ENCODE results near the gene IFNL2.
"Not testable (repeated sequence)": the region's sequence is repeated elsewhere in the genome, so short reads cannot be mapped to it uniquely, and the experiment has no call there.

The IFNL2 gene

DNA sequence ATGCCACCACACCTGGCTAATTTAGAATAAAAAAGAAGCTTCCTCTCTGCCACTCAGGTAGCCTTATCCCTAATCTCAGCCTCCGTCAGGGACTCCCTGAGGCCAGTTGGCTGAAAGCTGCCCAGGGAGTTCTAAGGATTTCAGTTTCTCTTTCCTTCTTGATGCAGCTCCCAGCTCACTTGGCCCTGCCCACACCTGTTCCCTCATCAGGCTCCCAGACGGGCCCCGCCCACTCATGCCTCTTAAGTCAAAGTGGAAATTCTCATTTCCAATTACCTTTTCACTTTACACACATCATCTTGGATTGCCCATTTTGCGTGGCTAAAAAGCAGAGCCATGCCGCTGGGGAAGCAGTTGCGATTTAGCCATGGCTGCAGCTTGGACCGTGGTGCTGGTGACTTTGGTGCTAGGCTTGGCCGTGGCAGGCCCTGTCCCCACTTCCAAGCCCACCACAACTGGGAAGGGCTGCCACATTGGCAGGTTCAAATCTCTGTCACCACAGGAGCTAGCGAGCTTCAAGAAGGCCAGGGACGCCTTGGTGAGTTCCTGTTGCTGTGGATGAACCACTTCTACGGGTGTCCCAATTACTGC lies 28.0 kb downstream of the IFNL2 start, which contains the start of gene IFNL1:
Gene IFNL1 (plus strand): TSS at position 353 of the 591 bp plus-strand sequence. CDS start 15 bp downstream, at position 368.
- no peak within 1 kb of the TSS for H3K4me3 ChIP-seq (ENCODE audit: low read depth, low read length)

DNA sequence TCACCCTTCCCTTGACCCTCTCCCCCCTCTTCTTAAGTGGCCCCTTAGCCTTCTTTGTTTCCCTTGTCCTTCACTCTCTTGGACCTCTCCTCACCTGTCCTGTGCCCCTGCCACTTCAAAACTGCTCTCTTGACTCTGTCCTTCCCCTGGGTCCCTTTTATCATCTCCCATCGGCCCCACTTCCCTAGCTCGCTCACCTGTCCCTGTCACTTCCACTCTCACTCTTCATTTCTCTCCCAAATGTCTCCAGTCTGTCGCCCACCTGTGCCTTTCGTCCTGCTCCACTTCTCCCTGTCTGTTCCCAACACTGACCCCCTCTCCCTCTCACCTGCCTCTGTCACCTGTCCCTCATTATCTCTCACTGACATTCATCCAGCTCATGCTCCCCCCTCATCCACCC lies 28.7 kb downstream of the IFNL2 start:
- H3K4me3 ChIP-seq (ENCODE audit: low read depth, low read length): no peak overlapping the region

DNA sequence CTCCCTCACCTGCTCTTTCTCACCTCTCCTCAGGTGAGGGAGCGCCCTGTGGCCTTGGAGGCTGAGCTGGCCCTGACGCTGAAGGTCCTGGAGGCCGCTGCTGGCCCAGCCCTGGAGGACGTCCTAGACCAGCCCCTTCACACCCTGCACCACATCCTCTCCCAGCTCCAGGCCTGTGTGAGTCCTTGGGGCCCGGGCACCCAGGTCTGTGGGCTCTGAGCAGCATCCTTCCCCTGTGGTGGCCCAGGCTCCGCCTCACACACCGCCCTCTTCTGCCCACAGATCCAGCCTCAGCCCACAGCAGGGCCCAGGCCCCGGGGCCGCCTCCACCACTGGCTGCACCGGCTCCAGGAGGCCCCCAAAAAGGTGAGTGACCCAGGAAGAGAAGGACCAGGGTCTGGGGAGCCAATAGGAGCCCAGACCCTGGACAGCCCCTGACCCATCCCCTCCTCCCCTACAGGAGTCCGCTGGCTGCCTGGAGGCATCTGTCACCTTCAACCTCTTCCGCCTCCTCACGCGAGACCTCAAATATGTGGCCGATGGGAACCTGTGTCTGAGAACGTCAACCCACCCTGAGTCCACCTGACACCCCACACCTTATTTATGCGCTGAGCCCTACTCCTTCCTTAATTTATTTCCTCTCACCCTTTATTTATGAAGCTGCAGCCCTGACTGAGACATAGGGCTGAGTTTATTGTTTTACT lies 29.9 kb downstream of the IFNL2 start:
- no peak overlapping the region for H3K4me3 ChIP-seq (ENCODE audit: low read depth, low read length)

DNA sequence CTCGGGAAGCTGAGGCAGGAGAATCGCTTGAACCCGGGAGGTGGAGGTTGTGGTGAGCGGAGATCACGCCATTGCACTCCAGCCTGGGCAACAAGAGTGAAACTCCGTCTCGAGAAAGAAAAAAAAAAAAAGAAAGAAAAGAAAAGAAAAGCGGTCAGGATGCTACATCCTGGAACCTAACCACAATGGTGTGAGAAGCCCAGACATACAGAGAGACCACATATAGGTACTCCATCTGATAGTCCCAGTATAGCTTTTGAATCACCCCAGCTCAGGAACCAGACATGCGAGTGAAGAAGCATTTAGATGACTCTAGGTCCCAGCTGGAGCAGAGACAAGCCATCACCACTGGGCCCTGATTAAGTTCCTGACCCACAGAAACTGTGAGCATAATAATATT lies 31.2 kb downstream of the IFNL2 start:
- H3K4me3 ChIP-seq (ENCODE audit: low read depth, low read length): no peak overlapping the region

DNA sequence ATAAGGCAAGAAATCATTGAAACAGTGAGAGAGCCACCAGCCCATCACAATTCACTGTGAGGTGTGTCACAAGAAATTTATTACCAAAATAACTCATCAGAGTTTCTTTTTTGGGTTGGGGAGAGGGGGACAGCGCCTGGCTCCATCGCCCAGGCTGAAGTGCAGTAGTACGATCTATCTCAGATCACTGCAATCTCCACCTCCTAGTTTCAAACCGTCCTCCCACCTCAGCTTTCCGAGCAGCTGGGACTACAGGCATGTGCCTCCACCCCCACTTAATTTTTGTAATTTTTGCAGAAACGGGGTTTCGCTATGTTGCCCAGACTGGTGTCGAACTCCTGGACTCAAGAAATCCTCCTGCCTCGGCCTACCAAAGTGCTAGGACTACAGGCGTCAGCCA lies 31.6 kb downstream of the IFNL2 start:
- no peak overlapping the region for H3K4me3 ChIP-seq (ENCODE audit: low read depth, low read length)

DNA sequence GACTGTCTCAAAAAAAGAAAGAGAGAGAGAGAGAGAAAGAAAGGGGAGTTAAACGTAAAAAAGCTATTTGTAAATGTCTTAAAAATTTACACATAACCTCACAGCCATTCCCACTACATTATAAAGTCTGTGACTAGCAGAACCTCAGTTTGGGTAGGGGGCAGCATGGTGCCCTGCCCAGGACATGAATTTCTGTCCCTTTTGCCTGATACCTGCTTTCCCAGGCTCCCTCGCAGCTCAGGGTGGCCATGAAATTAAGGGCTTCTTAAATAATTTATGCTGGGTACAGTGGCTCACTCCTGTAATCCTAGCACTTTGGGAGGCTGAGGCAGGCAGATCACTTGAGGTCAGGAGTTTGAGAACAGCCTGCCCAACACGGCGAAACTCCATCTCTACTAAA lies 32.8 kb downstream of the IFNL2 start:
- H3K4me3 ChIP-seq (ENCODE audit: low read depth, low read length): no peak overlapping the region

DNA sequence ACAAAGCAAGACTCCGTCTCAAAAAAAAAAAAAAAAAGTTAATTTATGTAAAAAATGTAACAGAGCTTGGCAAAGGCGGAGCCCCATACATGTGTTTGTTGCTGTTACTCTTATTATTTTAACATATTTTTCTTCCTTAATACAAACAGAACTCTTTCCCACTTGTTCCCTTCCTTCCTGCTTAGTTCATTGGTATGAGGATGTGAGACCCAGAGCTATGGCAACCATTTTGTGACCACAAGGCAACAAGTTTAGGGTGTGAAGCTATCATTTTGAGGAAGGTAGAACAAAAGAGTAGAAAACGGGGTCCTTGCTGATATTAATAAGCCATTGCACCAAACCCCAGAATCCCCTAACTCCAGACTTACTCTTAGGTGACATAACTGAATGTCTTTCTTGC lies 33.4 kb downstream of the IFNL2 start:
- no peak overlapping the region for H3K4me3 ChIP-seq (ENCODE audit: low read depth, low read length)

DNA sequence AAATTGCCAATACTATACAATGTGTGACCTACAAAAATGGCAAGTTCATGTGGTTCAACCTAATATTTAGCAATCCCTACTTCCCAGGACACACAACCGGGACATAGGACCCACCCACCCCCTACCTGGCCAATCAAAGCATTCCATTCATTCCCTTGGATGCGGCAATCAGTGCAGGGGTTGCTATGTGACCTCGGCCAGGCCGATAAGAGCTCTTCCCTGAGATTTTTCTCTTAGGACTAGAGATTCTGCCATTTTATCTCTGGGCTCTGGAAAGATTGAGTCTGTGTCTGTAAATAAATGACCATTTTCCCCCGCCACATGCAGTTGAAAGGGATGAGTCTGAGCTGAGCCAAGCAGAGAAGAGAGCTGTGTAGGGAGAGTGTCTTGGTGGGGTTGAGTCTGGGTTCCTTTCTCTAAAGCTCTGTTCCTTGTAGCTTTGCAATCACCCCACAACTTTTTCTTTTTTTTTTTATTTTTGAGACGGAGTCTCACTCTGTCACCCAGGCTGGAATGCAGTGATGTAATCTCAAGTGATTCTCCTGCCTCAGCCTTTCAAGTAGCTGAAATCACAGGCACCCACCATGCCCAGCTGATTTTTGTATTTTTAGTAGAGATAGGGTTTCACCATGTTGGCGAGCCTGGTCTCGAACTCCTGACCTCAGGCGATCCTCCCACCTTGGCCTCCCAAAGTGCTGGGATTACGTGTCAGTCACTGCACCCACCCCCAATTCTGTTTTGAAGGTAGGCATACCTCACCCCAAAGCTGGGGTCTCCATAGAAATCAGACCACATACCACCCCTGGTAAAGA lies 35.4 kb downstream of the IFNL2 start:
- H3K4me3 ChIP-seq (ENCODE audit: low read depth, low read length): no peak overlapping the region

DNA sequence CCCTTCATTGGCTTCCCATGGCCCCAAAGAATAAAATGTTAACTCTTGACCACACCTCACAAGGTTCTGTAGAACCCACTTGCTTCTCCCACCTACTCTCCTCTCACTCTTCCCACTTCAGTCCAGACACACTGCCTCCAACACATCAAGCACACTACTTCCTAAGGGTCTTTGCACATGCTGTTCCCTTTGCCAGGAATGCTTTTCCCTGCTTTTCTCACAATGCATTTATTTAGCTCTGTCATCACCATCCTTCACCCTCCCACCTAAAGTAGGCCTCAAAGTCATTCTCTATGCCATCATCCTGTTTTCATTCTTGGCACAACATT lies 36.0 kb downstream of the IFNL2 start:
- H3K4me3 ChIP-seq (ENCODE audit: low read depth, low read length): no peak overlapping the region

DNA sequence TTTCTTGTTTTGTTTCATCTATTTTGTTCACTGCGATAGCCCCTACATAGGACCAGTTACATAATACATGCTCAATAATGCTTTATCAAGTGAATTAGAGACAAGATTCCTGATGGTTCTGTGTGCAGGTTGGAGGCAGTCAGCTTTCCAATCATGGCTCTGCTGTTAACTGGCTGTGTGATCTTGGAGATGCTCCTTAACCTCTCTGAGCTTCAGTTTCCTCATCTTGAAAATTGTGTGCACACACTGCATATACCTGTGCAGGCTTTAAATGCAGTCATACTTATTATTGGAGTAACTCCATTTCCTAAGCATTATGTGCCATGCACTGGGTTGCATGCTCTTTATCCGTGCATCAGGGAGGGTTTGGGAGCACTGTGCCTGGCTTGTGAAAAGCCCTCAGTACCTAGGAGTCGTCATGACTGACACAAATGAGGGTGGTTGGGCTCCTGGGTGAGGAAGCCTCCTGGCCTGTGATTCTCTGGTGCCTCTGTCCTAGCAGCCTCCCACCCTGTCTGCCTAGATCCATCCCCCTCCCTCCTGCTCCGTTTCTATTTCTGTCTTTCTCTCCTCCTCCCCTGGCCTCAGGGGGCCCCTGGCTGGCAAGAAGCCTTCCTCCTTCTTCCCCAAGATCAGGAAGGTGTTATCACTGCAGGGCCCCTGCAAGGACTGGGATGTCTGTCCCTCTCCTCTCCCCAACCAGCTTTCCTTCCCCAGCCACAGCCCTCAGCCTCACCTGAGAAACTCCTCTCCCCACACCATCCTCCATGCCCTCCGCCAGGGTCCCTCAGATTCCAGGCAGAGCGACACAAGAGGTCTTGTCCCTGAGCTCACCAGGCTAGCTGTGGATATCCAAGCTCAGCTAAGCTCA lies 36.7 kb downstream of the IFNL2 start:
- H3K4me3 ChIP-seq (ENCODE audit: low read depth, low read length): no peak overlapping the region

DNA sequence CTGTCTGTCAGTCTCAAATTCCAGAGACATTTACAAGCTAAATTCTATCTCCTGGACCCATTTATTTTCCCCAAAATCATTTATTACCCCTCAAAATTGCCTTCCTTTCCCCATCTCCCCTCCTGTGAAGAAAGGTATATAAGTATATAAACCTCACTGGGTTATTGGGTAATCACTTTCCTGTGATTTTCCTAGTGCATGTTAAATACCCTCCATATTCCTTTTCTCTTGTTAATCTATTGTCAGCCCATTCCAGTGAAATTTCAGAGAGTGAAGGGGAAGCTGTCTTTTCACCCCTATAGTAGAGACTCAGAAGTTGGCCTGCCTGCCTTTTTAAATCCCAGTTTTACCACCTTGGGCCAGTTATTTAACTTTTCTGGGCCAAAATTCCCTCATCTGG lies 37.9 kb downstream of the IFNL2 start:
- H3K4me3 ChIP-seq (ENCODE audit: low read depth, low read length): no peak overlapping the region

DNA sequence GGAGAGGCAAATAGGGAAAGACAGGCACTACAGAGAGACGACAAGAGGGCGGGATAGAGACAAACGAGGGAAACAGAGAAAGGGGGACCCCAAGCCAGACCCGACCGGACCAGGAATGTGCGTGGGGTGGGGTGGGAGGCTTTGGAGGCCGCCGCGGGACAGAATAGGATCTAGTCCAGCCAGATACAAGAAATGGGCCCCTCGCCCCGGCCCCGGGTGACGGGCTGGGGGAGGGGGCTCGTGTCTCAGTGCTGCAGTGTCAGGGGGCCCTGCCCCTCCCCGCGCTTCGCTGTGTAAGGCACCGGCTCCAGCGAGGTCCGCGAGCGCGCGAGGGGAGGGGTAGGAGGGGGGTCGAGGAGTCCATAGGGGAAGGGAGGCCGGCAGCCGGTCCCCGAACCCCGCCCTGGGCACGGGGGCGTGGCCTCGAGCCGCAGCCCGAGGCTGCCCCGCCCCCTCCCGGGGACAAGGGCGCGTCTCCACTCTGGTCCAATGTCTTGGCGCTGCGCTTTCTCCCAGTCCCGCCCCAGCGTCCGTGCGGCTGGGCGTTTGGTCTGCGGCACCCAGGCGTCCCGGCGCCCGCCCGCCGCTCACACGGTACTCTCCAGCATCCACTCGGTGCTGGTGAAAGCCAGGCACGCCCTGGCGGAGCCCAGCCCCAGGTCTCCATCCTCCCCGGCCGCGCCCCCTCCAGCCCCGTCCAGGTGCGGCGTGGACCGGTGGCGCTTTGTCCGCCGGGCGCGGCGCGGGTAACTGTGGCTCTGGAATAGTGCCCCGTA lies 39.0 kb downstream of the IFNL2 start:
- H3K4me3 ChIP-seq (ENCODE audit: low read depth, low read length): peak overlapping the region; percentile 60

DNA sequence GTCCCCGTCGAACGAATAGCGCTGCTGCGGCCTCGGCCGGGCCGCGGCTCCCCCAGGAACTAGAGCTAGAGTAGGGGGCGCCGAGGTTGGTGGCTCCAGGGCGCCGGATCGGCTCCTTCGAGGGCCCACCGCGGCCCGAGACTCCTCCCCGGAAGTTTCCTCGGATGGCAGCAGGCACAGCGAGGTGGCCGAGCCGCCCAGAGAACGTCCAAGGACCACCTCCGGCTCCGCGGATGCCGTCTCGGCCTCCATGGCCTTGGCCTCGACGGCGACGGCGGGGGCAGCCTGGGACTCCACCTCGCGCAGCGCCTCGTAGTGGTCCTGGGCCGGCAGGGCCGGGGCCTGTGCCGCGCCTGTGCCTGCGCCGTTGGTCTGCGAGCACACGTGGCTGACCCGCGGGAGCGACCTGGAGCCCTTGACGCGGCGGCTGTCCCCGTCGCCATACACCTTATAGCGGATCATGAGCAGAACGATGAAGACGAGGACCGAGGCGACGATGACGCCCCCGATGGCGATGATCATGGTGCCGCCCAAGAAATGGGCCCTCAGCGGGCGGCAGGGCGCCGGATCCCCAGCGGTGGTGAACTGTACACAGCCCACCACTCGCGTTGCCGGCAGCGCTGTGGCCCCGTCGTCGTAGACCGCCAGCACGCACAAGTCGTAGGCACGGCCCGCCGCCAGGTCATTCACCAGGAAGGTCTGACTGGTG lies 39.8 kb downstream of the IFNL2 start:
- peak overlapping the region; percentile 60 for H3K4me3 ChIP-seq (ENCODE audit: low read depth, low read length)

DNA sequence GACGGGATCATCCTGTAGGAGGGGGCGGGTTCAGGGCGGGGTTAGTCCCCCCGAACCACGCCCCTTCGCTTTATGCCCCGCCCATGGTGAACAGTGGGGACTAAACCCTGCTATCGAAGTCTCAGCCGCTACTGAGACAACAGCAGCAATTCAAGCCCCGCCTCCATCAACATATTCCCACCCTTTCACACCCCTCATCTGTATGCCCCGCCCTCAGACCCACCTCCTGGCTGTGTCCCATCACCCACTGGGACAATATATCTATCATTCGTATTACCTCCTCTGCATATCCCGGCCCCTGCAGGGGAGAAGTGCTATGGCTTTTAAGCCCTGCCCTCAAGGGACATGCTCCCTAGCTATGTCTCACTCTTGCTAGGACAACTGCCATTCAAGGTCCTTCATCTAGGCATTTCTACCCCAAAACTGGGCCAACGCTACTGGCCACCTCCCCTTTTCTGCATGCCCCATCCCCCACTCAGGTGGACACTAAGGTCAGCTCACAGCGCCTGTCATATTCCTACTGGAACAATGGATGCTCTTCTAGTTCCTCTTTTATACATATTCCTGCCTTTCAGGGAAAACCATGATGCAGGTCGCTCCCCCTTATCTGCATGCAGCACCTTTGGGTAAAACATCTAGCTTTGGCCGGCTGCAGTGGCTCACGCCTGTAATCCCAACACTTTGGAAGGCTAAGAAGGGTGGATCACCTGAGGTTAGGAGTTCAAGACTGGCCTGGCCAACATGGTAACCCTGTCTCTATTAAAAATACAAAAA lies 40.5 kb downstream of the IFNL2 start:
- H3K4me3 ChIP-seq (ENCODE audit: low read depth, low read length): no peak overlapping the region

DNA sequence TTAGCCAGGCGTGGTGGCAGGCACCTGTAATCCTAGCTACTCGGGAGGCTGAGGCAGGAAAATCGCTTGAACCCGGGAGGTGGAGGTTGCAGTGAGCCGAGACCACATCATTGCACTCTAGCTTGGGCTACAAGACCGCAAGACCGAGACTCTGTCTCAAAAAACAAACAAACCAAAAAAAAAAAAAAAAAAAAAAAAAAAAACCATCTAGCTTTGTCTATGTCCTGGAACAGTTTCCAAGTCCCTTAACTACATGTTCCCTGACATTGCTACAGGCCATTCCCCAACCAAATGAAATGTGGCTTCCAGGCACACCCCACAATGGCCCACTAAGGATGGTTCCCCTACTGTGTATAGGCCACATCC lies 41.1 kb downstream of the IFNL2 start:
- H3K4me3 ChIP-seq (ENCODE audit: low read depth, low read length): not testable (repeated sequence)

DNA sequence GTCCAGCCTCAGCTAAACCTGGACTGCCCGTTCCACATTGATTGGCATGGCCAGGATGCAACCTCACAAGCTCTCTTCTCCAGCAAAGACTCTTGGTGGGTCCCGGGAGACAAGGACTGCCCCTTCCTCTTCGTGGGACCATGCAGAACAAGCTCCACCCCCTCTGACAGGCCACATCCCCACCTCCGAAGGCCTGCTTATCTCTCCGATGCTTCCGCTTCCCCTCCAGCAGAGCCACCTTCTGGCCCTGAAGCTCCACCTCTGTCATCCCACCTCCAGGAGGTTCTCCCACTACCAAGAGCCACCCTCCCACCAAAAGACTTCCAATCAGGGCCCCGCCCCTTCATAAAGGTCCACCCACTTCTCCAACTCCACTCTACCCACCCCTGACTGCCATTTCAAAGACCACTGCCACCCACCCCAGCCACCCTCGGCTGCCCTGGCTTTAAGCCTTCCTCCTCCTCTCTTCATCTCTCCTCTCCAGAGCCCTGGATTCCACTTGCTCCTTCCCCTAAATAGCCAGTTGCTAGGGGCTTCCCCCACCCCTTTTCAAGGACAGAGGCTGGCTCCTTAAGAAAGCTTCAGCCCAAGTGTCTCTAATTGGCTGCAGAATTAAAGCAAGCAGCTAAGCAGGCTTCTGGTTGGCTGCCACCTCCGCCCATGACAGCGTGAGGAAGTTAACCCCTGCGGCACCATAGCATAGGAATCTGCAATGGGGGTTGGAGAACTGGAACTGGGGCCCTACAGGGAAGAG lies 42.5 kb downstream of the IFNL2 start:
- H3K4me3 ChIP-seq (ENCODE audit: low read depth, low read length): no peak overlapping the region

DNA sequence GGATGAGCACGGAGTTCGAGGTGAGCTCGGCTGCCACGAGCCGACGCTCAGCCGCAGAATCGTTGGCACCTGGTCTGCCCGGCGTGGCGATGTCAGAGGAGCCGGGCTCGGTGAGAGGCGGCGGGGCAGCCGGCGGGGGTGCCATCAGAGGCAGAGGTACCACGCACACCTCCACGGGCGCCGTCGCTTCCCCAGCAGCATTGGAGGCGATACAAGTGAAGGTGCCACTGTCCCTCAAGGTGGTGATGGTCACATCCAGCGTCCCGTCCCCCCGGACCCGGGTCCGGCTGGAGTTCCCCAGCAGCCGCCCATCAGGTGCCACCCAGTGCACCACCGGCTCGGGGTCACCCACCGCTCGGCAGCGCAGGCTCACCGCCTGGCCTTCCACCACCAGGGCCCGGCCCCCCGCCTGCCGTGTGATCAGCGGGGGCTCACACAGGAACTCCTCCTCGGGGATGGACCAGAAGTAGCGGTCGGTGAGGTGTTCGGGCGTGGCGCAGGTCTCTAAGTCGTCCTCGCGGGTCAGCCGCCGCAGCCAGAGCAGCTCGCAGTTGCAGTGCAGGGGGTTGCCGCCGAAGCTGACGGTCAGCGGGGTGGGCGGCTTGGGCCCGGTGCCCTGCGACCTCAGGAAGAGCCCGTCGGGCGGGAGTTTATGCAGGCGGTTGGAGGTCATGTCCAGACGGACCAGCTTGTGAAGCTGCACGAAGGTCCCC lies 46.0 kb downstream of the IFNL2 start:
- no peak overlapping the region for H3K4me3 ChIP-seq (ENCODE audit: low read depth, low read length)

DNA sequence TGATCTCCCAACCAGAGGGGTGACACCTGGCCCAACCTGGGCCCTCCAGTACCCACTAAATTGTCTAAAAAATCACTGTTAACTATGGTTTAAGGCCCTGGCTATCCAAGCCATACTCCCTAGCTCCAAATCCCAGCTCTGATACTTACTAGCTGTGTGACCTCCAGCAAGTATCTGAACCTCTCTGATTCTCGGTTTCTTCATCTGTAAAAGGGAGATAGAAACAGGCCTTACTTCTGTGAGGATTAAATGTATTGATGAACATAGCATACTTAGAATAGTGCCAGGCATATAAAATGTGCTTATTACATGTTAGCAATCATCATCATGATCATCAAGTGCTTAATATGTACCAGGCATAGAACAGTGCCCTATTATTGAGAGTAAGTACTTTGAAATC lies 47.7 kb downstream of the IFNL2 start:
- H3K4me3 ChIP-seq (ENCODE audit: low read depth, low read length): no peak overlapping the region
